ENCODE data around the gene TM9SF1. TPM values are rescaled to one million over a fixed set of nuclear protein-coding genes. Genes with fewer than 3 reads are reported as not detected.
A peak's percentile ranks its signal among the peaks of the same experiment; 100 is the strongest.

Gene TM9SF1
- total and polyA plus RNA-seq, 9 of the 15 experiments (the other 6 are each of a cell fraction or from before 2014, with no cell fraction given), result 5.3 to 20.3 (median 11.8) TPM

- peaks cover 0 to 21% of the 10 kb centered on the region in 2 experiments; a peak in 3 of 5 replicates for H3K4me1 ChIP-seq (replicated peaks in 1 of 2; ENCODE audit: control insufficient read depth in 2 of 2, insufficient read depth in 2 of 2, low read length in 2 of 2)
- in situ Hi-C loops (cut with MboI), result no loop called here
- no TSS peak for BruUV-seq (replicated peaks)
- peak overlapping the region; percentile 11; the same call in 1 of the 2 replicates for H2AFZ ChIP-seq (ENCODE audit: low read depth, low read length)
- no peak for FAIRE-seq
- CTCF ChIA-PET (ENCODE audit: low intra/inter-chr PET ratio), result no interaction called here
- 0% methylated on average over 1 of the region's 3 CpGs for WGBS (ENCODE audit: insufficient coverage, low coverage, missing lambda C conversion rate)
- TF ChIP-seq NCOA1 (IDR thresholded peaks at IDR 0.05; ENCODE audit: low read depth) (no peak), NR2C2 (CRISPR knock-in tag; IDR thresholded peaks at IDR 0.05) (no peak), NR2C2 (tag; IDR thresholded peaks at IDR 0.05) (peak; percentile 9; the same call in 1 of the 2 replicates), DIDO1 (tag; IDR thresholded peaks at IDR 0.05; ENCODE audit: low read depth) (no peak)
- TF ChIP-seq, protein P1, sequence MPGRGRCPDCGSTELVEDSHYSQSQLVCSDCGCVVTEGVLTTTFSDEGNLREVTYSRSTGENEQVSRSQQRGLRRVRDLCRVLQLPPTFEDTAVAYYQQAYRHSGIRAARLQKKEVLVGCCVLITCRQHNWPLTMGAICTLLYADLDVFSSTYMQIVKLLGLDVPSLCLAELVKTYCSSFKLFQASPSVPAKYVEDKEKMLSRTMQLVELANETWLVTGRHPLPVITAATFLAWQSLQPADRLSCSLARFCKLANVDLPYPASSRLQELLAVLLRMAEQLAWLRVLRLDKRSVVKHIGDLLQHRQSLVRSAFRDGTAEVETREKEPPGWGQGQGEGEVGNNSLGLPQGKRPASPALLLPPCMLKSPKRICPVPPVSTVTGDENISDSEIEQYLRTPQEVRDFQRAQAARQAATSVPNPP (IDR thresholded peaks at IDR 0.05; ENCODE audit: borderline replicate concordance, insufficient read depth, insufficient read length), result no peak
- ATAC-seq, result no peak
- peak overlapping the region; percentile 87; the same call in 1 of the 2 replicates for H3K4me2 ChIP-seq (ENCODE audit: insufficient read depth, low read length)
- H3K27ac ChIP-seq (ENCODE audit: extremely low read depth, low read depth, low read length), result no peak overlapping the region; the same call in 2 of the 3 replicates
- H3K9me1 ChIP-seq (ENCODE audit: control insufficient read depth, insufficient read depth, low read length), result peaks cover 3% of the 10 kb centered on the region
- no peaks in the 10 kb centered on the region for H3K27me3 ChIP-seq (ENCODE audit: control insufficient read depth in 2 of 2, insufficient read depth in 2 of 2, low read length in 2 of 2)
- peak overlapping the region in 1 of 2 experiments; percentile 38; a peak in 2 of 4 replicates for H3K9ac ChIP-seq (ENCODE audit: insufficient read depth in 1 of 2, low read depth in 2 of 2, low read length in 2 of 2)
- POLR2A ChIA-PET, result interaction anchor here (0.6 to 1.3 kb wide), 8 partner anchors 10 to 111 kb away, joined by 3 to 9 read pairs (median 4); partner anchors contain the start of genes DHRS1, IRF9, NOP9 and TINF2
- peaks cover 25% of the 10 kb centered on the region for H3K79me2 ChIP-seq (ENCODE audit: control insufficient read depth, insufficient read depth, low read length)
- intact Hi-C loops (cut with micrococcal nuclease), result no loop called here
- DNase-seq (ENCODE audit: extremely low read depth in 1 of 4, low spot score in 3 of 4), result no peak
- H3K9me3 ChIP-seq (replicated peaks; ENCODE audit: control insufficient read depth, insufficient read depth, low read depth, low read length), result no peaks in the 10 kb centered on the region
- peaks cover 66% of the 10 kb centered on the region; the same call in 2 of the 3 replicates for H3K36me3 ChIP-seq (ENCODE audit: control insufficient read depth, insufficient read depth, low read length)
- H4K20me1 ChIP-seq (replicated peaks; ENCODE audit: control insufficient read depth, insufficient read depth, low read length), result peaks cover 9% of the 10 kb centered on the region; the same call in 1 of the 2 replicates
- peak overlapping the region; percentile 71; the same call in 1 of the 2 replicates for H3K4me3 ChIP-seq
These were observed 6.2 kb downstream of the TM9SF1 start for GRCh38 chr14:24189059-24189375.
